Activated CD8-positive, alpha-beta memory T cell treated with anti-CD3 and anti-CD28 coated beads, Interleukin-2, amount 50 U/mL, for 48 hours (primary cell): Measurements from ENCODE around the gene MAPK9.
"Not testable (repeated sequence)": the region's sequence is repeated elsewhere in the genome, so short reads cannot be mapped to it uniquely, and the experiment has no call there.

Experiments
- DNase-seq: peaks from one replicate; pipeline ENCODE4 v3.0.0-alpha.2; 2020

Gene MAPK9

GRCh38 chr5:180324601-180324950 is 32.7 kb upstream of the MAPK9 start:
- DNase-seq = no peak

DNA sequence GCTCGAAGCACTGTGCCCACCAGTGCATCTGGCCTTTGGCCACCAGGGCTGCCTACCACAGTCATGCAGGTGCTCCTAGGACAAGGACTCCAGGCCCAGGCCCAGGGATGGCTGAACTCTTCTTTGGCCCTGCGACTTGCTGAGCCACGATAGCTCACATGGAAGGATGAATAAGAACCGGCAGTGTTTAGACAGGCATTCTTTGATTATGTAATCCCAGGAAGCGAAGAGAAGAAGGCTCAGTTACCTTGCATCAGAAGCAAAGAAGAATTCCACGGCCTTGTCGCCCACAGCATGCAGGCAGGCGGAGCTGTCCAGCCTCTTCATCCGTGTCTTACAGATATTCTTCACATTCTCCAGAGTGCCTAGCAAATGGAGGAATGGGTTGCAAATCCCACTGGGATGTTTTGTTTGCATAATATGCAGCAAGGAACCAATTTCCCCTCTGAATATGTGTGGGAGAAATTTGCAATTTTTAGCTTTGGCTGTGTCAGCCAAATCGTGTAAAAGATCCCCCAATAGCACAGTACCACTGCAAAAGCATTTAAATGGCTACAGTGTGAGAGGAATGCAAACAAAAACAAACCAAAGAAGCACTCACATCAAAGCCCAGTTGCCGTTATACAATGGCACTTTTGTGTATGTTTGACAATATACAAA is 32.2 kb upstream of the MAPK9 start:
- no peak for DNase-seq

DNA sequence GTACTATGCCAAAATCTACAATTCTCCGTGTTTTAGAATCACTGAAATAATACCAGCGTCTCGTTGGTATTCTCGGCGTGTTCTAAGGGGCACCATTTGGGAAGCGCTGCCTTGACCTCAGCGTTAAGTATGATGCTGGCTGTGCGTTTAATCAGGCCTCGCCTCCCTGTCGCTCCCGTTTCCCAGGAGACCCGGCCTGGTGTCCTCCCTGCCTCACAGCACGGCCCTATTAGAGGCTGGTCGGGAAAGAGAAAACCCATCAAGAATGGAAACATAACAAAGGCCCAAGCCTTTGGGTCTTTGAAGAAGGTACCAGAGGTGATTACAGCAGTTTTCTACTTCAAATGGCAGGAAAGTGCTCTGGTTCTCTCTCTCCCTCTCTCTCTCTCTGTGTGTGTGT is 31.3 kb upstream of the MAPK9 start:
- DNase-seq = no peak

GRCh38 chr5:180318456-180319089 is 26.7 kb upstream of the MAPK9 start:
- no peak for DNase-seq

GRCh38 chr5:180316586-180316985 is 24.7 kb upstream of the MAPK9 start:
- DNase-seq = no peak

GRCh38 chr5:180315762-180316212 is 23.9 kb upstream of the MAPK9 start:
- DNase-seq = peak; percentile 92

DNA sequence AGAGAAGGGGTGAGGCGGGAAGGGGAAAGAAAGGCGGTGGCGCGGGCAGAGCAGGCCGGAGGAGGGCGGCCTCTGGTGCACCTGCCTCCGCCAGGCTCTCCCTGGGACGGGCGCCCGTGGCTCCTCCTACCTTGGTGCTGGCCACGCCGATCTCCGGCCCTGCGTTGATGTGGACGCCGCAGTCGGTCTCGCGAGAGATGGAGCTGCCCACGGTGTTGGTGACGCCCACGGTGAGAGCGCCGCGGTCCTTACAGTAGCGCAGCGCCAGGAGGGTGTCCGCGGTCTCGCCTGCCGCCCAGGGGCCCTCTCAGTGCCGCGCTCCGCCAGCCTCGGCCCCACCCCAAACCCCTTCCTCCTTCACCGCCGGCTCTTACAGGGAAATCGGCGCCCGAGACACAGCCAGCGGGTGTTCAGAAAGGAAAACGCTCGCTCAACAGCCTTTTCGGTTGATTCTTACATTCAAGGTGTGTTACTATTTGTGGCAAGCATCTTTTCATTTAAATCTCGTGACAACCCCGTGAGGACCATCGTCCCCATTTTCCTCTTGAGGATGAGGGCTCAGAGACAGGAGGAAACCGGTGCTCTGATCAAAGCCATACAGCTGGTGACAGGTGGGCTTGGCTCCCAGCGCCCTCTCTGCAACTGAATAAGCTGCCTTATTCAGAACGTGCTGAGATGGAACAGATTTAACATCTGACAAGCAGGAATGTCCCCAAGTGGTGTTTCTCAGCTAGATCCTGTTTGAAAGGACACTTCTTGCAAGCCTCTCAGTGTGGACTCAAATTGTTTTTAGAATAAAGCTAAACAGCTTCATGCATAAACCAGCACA is 22.0 kb upstream of the MAPK9 start:
- peak; percentile 84 for DNase-seq

GRCh38 chr5:180311216-180311615 is 19.3 kb upstream of the MAPK9 start:
- no peak for DNase-seq

- DNase-seq = no peak
Observed at GRCh38 chr5:180306796-180307195, 14.9 kb upstream of the MAPK9 start.

GRCh38 chr5:180305481-180305880 is 13.6 kb upstream of the MAPK9 start:
- DNase-seq = no peak

DNA sequence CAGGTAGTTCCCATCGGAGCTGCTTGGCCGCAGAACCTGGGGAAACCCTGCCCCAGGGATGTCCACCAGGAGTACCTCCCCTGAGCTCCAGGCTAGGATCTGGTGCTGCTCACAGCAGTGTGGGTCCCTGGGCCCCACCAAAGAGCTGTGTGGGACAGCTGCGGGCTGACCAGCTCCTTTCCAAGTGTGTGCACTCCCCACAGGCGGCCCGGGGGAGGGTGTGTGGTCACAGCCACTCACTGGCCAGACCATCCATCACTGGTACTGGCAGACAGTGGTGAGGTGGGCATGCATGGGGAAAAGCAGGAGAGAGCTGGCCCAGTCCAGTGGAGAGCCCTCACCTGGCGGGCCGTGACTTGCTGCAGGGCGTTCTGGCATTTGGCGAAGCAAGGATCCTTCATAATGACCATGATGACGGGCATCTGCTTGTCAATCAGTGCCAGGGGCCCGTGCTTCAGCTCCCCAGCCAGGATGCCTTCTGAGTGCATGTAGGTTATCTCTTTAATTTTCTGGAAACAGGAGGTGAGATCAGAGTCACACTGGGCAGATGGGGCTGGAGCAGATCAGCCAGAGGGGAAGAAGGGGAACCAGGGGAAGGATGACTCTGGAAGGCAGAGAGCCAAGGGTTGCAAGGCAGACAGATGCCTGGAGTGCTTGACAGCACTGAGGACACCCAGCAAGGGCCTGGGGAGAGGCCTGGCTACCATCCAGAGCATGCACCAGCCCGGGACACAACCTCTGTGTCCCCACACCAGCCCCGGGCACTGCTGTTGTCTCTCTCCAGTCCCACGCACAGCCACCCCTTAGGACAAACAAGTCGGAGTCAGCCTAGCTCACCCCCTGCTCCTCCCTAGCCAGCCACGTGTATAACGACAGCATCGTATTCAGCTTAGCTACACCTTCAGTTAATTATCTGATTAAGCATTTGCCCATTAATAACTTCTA is 12.8 kb upstream of the MAPK9 start:
- no peak for DNase-seq

GRCh38 chr5:180304016-180304292 is 12.1 kb upstream of the MAPK9 start:
- no peak for DNase-seq

- no peak for DNase-seq
Observed at GRCh38 chr5:180303226-180304015, 11.5 kb upstream of the MAPK9 start.

- no peak for DNase-seq
Observed at GRCh38 chr5:180302256-180302655, 10.4 kb upstream of the MAPK9 start.

- no peak for DNase-seq
Observed at GRCh38 chr5:180301253-180301652, 9.4 kb upstream of the MAPK9 start.

DNA sequence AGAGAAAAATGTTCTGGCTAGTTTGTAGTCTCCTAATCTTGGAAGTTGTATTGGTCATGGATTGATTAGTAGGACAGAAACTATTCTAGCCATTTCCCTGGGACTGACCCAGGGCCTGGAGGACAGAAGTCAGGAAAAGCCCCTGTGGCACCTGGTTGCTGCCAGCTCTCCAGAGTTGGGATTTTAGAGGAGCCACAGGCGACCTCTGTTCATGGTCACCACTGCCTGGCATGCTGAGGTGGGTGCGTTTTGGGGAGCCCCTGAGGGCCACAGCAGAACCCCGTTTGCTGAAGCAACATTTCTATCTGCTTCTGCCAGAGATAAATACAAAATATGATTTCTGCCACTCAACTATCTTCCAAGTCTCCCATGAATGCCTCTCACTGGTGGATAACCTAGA is 7.6 kb upstream of the MAPK9 start:
- no peak for DNase-seq

- DNase-seq = not testable (repeated sequence)
Observed at GRCh38 chr5:180299014-180299413, 7.1 kb upstream of the MAPK9 start.

- no peak for DNase-seq
Observed at GRCh38 chr5:180297587-180298282, 5.9 kb upstream of the MAPK9 start.

DNA sequence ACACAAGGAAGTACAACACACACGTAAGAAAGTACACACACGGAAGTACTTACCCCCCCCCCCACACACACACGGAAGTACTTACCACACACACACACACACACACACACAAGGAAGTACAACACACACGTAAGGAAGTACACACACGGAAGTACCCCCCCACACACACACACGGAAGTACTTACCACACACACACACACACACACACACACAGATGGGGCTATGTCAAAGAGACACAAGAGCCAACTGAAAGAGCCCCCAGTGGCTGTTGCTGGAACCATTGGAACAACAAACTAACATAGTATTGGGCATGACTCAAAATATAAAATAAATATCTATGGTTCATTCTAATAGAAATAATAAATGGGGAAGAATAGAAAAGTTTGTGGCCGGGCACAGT is 4.9 kb upstream of the MAPK9 start:
- DNase-seq = no peak

- peak; percentile 41 for DNase-seq
Observed at GRCh38 chr5:180294913-180295555, 3.2 kb upstream of the MAPK9 start.

DNA sequence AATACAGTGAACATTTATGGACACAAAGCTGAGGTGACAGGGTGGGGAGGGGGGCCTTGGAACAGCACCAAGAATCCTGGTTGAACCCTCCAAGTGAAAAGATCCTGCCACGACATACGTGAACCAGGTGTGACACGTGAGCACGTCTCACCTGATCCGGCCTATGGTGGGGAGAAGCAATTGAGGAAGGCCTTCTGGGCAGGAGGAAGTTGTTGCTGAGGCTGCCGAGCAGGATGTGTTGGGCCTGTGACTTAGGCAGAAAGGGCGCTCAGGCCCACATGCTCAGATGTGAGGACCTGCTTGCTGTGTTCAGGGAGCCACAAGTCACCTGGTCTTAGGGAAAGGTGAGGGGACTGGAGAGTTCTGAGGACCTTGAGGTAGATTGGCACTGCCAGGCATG is 2.5 kb upstream of the MAPK9 start:
- peak; percentile 38 for DNase-seq
